ENCODE measurements around the gene CAMK4. TPM values are rescaled to one million over a fixed set of nuclear protein-coding genes. Genes with fewer than 3 reads are reported as not detected.
A peak's percentile ranks its signal among the peaks of the same experiment; 100 is the strongest.

The CAMK4 gene
- total RNA-seq, 1 donor from 2014 or later, result 49.5 TPM

- DNase-seq, result no peak
- peaks cover 6% of the 10 kb centered on the region for H3K4me1 Mint-ChIP-seq
- no peak overlapping the region for H3K27ac Mint-ChIP-seq
- intact Hi-C loops (cut with micrococcal nuclease), result no loop called here
- no peaks in the 10 kb centered on the region for H3K27me3 Mint-ChIP-seq
- peaks cover 47% of the 10 kb centered on the region for H3K9me3 Mint-ChIP-seq
- H3K4me3 Mint-ChIP-seq, result no peak overlapping the region
- H3K36me3 Mint-ChIP-seq (ENCODE audit: low read depth), result peaks cover 48% of the 10 kb centered on the region
Measured at GRCh38 chr5:111463311-111463710, 239.1 kb downstream of the CAMK4 start.

- Mint-ChIP-seq H3K27me3 (no peaks in the 10 kb centered on the region), H3K4me3 (no peak overlapping the region), H3K27ac (no peak overlapping the region), H3K4me1 (peaks cover 3% of the 10 kb centered on the region), H3K36me3 (ENCODE audit: low read depth) (peaks cover 40% of the 10 kb centered on the region), H3K9me3 (peaks cover 31% of the 10 kb centered on the region)
- no peak for DNase-seq
- intact Hi-C loops (cut with micrococcal nuclease), result no loop called here
Measured at GRCh38 chr5:111469293-111469896, 245.2 kb downstream of the CAMK4 start.

GRCh38 chr5:111469903-111470302 lies 245.7 kb downstream of the CAMK4 start:
- intact Hi-C loops (cut with micrococcal nuclease), result no loop called here
- no peak overlapping the region for H3K27ac Mint-ChIP-seq

GRCh38 chr5:111472096-111472495 lies 247.9 kb downstream of the CAMK4 start:
- no peak for DNase-seq
- Mint-ChIP-seq H3K27ac (no peak overlapping the region), H3K4me1 (peaks cover 3% of the 10 kb centered on the region), H3K36me3 (ENCODE audit: low read depth) (peaks cover 32% of the 10 kb centered on the region), H3K27me3 (no peaks in the 10 kb centered on the region), H3K9me3 (peaks cover 8% of the 10 kb centered on the region), H3K4me3 (no peak overlapping the region)
- intact Hi-C loops (cut with micrococcal nuclease), result no loop called here

More at GRCh38 chr5:111469903-111470302, 245.7 kb downstream of the CAMK4 start:
- no peak for DNase-seq
- H3K36me3 Mint-ChIP-seq (ENCODE audit: low read depth), result peaks cover 37% of the 10 kb centered on the region
- H3K4me3 Mint-ChIP-seq, result no peak overlapping the region
- H3K9me3 Mint-ChIP-seq, result peaks cover 28% of the 10 kb centered on the region
- H3K4me1 Mint-ChIP-seq, result peaks cover 3% of the 10 kb centered on the region
- H3K27me3 Mint-ChIP-seq, result no peaks in the 10 kb centered on the region

GRCh38 chr5:111472579-111472978 lies 248.4 kb downstream of the CAMK4 start:
- peaks cover 3% of the 10 kb centered on the region for H3K4me1 Mint-ChIP-seq
- no peak overlapping the region for H3K4me3 Mint-ChIP-seq
- peaks cover 34% of the 10 kb centered on the region for H3K36me3 Mint-ChIP-seq (ENCODE audit: low read depth)
- H3K9me3 Mint-ChIP-seq, result peaks cover 7% of the 10 kb centered on the region
- intact Hi-C loops (cut with micrococcal nuclease), result no loop called here
- no peak overlapping the region for H3K27ac Mint-ChIP-seq
- no peaks in the 10 kb centered on the region for H3K27me3 Mint-ChIP-seq
- no peak for DNase-seq

GRCh38 chr5:111478266-111478665 lies 254.1 kb downstream of the CAMK4 start:
- H3K9me3 Mint-ChIP-seq, result no peaks in the 10 kb centered on the region
- H3K27ac Mint-ChIP-seq, result no peak overlapping the region
- peaks cover 41% of the 10 kb centered on the region for H3K36me3 Mint-ChIP-seq (ENCODE audit: low read depth)
- DNase-seq, result no peak
- H3K4me3 Mint-ChIP-seq, result no peak overlapping the region
- intact Hi-C loops (cut with micrococcal nuclease), result no loop called here
- no peaks in the 10 kb centered on the region for H3K4me1 Mint-ChIP-seq
- no peaks in the 10 kb centered on the region for H3K27me3 Mint-ChIP-seq

GRCh38 chr5:111478898-111479297 lies 254.7 kb downstream of the CAMK4 start:
- H3K36me3 Mint-ChIP-seq (ENCODE audit: low read depth), result peaks cover 42% of the 10 kb centered on the region
- H3K27ac Mint-ChIP-seq, result no peak overlapping the region
- H3K4me3 Mint-ChIP-seq, result no peak overlapping the region
- no peak for DNase-seq
- intact Hi-C loops (cut with micrococcal nuclease), result no loop called here
- no peaks in the 10 kb centered on the region for H3K4me1 Mint-ChIP-seq
- H3K27me3 Mint-ChIP-seq, result no peaks in the 10 kb centered on the region
- H3K9me3 Mint-ChIP-seq, result no peaks in the 10 kb centered on the region

- Mint-ChIP-seq H3K36me3 (ENCODE audit: low read depth) (peaks cover 45% of the 10 kb centered on the region), H3K4me3 (no peak overlapping the region), H3K27ac (no peak overlapping the region), H3K27me3 (no peaks in the 10 kb centered on the region), H3K9me3 (no peaks in the 10 kb centered on the region), H3K4me1 (no peaks in the 10 kb centered on the region)
- intact Hi-C loops (cut with micrococcal nuclease), result no loop called here
- no peak for DNase-seq
Measured at GRCh38 chr5:111480346-111480745, 256.2 kb downstream of the CAMK4 start.

- Mint-ChIP-seq H3K36me3 (ENCODE audit: low read depth) (peaks cover 48% of the 10 kb centered on the region), H3K4me1 (peaks cover 7% of the 10 kb centered on the region), H3K4me3 (no peak overlapping the region), H3K9me3 (peaks cover 7% of the 10 kb centered on the region), H3K27me3 (no peaks in the 10 kb centered on the region), H3K27ac (no peak overlapping the region)
- DNase-seq, result no peak
- intact Hi-C loops (cut with micrococcal nuclease), result no loop called here
Measured at GRCh38 chr5:111486055-111486454, 261.9 kb downstream of the CAMK4 start.

GRCh38 chr5:111486926-111487325 lies 262.7 kb downstream of the CAMK4 start:
- no peak for DNase-seq
- peaks cover 7% of the 10 kb centered on the region for H3K4me1 Mint-ChIP-seq
- peaks cover 45% of the 10 kb centered on the region for H3K36me3 Mint-ChIP-seq (ENCODE audit: low read depth)
- H3K9me3 Mint-ChIP-seq, result peaks cover 7% of the 10 kb centered on the region
- H3K4me3 Mint-ChIP-seq, result no peak overlapping the region
- H3K27ac Mint-ChIP-seq, result no peak overlapping the region
- H3K27me3 Mint-ChIP-seq, result no peaks in the 10 kb centered on the region
- intact Hi-C loops (cut with micrococcal nuclease), result no loop called here

GRCh38 chr5:111488353-111488752 lies 264.2 kb downstream of the CAMK4 start:
- Mint-ChIP-seq H3K4me1 (peaks cover 12% of the 10 kb centered on the region), H3K4me3 (no peak overlapping the region), H3K27me3 (no peaks in the 10 kb centered on the region), H3K9me3 (peaks cover 7% of the 10 kb centered on the region), H3K36me3 (ENCODE audit: low read depth) (peaks cover 45% of the 10 kb centered on the region), H3K27ac (no peak overlapping the region)
- intact Hi-C loops (cut with micrococcal nuclease), result no loop called here
- no peak for DNase-seq

- no peak overlapping the region for H3K4me3 Mint-ChIP-seq
- H3K27ac Mint-ChIP-seq, result peak overlapping the region; percentile 69
- H3K4me1 Mint-ChIP-seq, result peaks cover 16% of the 10 kb centered on the region
- peaks cover 50% of the 10 kb centered on the region for H3K36me3 Mint-ChIP-seq (ENCODE audit: low read depth)
- intact Hi-C loops (cut with micrococcal nuclease), result no loop called here
- peaks cover 3% of the 10 kb centered on the region for H3K9me3 Mint-ChIP-seq
- no peak for DNase-seq
- no peaks in the 10 kb centered on the region for H3K27me3 Mint-ChIP-seq
Measured at GRCh38 chr5:111493031-111493430, 268.8 kb downstream of the CAMK4 start.

GRCh38 chr5:111494355-111494999 lies 270.3 kb downstream of the CAMK4 start:
- Mint-ChIP-seq H3K27me3 (no peaks in the 10 kb centered on the region), H3K27ac (peak overlapping the region; percentile 73), H3K4me3 (no peak overlapping the region), H3K36me3 (ENCODE audit: low read depth) (peaks cover 59% of the 10 kb centered on the region), H3K9me3 (peaks cover 3% of the 10 kb centered on the region), H3K4me1 (peaks cover 27% of the 10 kb centered on the region)
- no peak for DNase-seq
- intact Hi-C loops (cut with micrococcal nuclease), result no loop called here

GRCh38 chr5:111495159-111495558 lies 271.0 kb downstream of the CAMK4 start:
- DNase-seq, result no peak
- Mint-ChIP-seq H3K9me3 (peaks cover 3% of the 10 kb centered on the region), H3K4me1 (peaks cover 31% of the 10 kb centered on the region), H3K27ac (peak overlapping the region; percentile 25), H3K36me3 (ENCODE audit: low read depth) (peaks cover 59% of the 10 kb centered on the region), H3K27me3 (no peaks in the 10 kb centered on the region), H3K4me3 (no peak overlapping the region)
- intact Hi-C loops (cut with micrococcal nuclease), result no loop called here

GRCh38 chr5:111498346-111498745 lies 274.2 kb downstream of the CAMK4 start:
- peaks cover 27% of the 10 kb centered on the region for H3K4me1 Mint-ChIP-seq
- H3K27me3 Mint-ChIP-seq, result no peaks in the 10 kb centered on the region
- peak overlapping the region; percentile 30 for H3K4me3 Mint-ChIP-seq
- peak overlapping the region; percentile 58 for H3K27ac Mint-ChIP-seq
- intact Hi-C loops (cut with micrococcal nuclease), result no loop called here
- H3K36me3 Mint-ChIP-seq (ENCODE audit: low read depth), result peaks cover 64% of the 10 kb centered on the region
- no peak for DNase-seq
- peaks cover 3% of the 10 kb centered on the region for H3K9me3 Mint-ChIP-seq

Data from activated CD4-positive, alpha-beta T cell treated with anti-CD3 and anti-CD28 coated beads, Interleukin-2, amount 10 ng/mL, durations not matched to agents 24 days and 14 days (primary cell).